HepG2 (cell line): ENCODE measurements around the gene ZNF621. TPM values are rescaled to one million over a fixed set of nuclear protein-coding genes. Genes with fewer than 3 reads are reported as not detected.

Experiments used
- ATAC-seq: fragments of 200-7000 bp; cut with Tn5 transposase; 3 replicates; pipeline ENCODE4 v1.9.1; 2020; ENCODE audit warnings: mild to moderate bottlenecking, moderate library complexity
- BruUV-seq: library from RNA; stranded (reverse); fragments of 400-500 nt; replicated peaks from 2 replicates; lab custom pipeline; 2021; lab: Mats Ljungman, UMichigan
- CTCF ChIA-PET: fragments of 300-600 bp; formaldehyde crosslinking; extraction: SDS; loops from one replicate; lab custom pipeline; 2021; ENCODE audit warnings: low total read pairs, inconsistent platforms, low intra/inter-chr PET ratio; lab: Yijun Ruan, JAX
- POLR2A ChIA-PET: fragments of 350-600 bp; sonication (Branson Sonifier 250); formaldehyde crosslinking; loops from one replicate; lab custom pipeline; 2020; ENCODE audit warnings: antibody characterized with exemption, inconsistent platforms; lab: Yijun Ruan, JAX
- DNase-seq: peaks from one replicate; pipeline ENCODE4 v3.0.0-alpha.2; 2015; ENCODE audit warnings: low spot score
- FAIRE-seq: peaks from 3 replicates; lab custom pipeline; 2011; peaks lifted over from hg19 to GRCh38; lab: Jason Lieb, UNC
- H2AFZ ChIP-seq: one replicate; pipeline ENCODE4 v1.6.1; 2011; ENCODE audit warnings: low read length, inconsistent platforms
- H3K27ac ChIP-seq: fragments of 300-600 bp; 3 replicates; pipeline ENCODE4 v1.8.0; 2011; ENCODE audit warnings: mixed run types, mild to moderate bottlenecking, mixed read lengths, low read length, inconsistent platforms; ENCODE audit not compliant: insufficient read depth; ENCODE audit errors: extremely low read length
- H3K27me3 ChIP-seq, 2 experiments: fragments of 200-600 bp in 1 of 2; 2 replicates in 1 of 2; 3 replicates in 1 of 2; pipeline versions ENCODE4 v1.6.0 to v1.8.0; 2011; ENCODE audit warnings: low read length in 2 of 2, mild to moderate bottlenecking in 2 of 2, moderate library complexity in 2 of 2, inconsistent platforms in 1 of 2; ENCODE audit not compliant: insufficient read depth in 2 of 2, control insufficient read depth in 1 of 2
- H3K36me3 ChIP-seq, 2 experiments: fragments of 200-600 bp in 1 of 2; replicated peaks in 1 of 2; 2 replicates in 1 of 2; 3 replicates in 1 of 2; pipeline versions ENCODE4 v1.5.1 to v1.8.0; 2011; ENCODE audit warnings: low read length in 2 of 2, inconsistent platforms in 1 of 2; ENCODE audit not compliant: insufficient read depth in 2 of 2, control insufficient read depth in 1 of 2
- H3K4me1 ChIP-seq: 2 replicates; pipeline ENCODE4 v1.5.1; 2012; ENCODE audit warnings: low read length, inconsistent platforms; ENCODE audit not compliant: insufficient read depth
- H3K4me2 ChIP-seq: 2 replicates; pipeline ENCODE4 v1.6.0; 2011; ENCODE audit warnings: low read depth, low read length, inconsistent platforms
- H3K4me3 ChIP-seq, 3 experiments: fragments of 200-600 bp in 1 of 3; sonication (generic), shearing (Covaris generic) in 1 of 3; replicated peaks in 1 of 3; 2 replicates each; pipeline ENCODE4 v1.5.1; 2011 to 2016; ENCODE audit warnings: low read length in 3 of 3, inconsistent platforms in 2 of 3, low read depth in 2 of 3, mild to moderate bottlenecking in 2 of 3, control low read depth in 1 of 3, mixed read lengths in 1 of 3; ENCODE audit not compliant: insufficient read depth in 1 of 3
- H3K79me2 ChIP-seq: one replicate; pipeline ENCODE4 v1.6.1; 2011; ENCODE audit warnings: low read length, inconsistent platforms; ENCODE audit not compliant: insufficient read depth
- H3K9ac ChIP-seq: 2 replicates; pipeline ENCODE4 v1.6.0; 2011; ENCODE audit warnings: mild to moderate bottlenecking, low read depth, low read length, inconsistent platforms; ENCODE audit not compliant: insufficient read depth
- H3K9me3 ChIP-seq: 2 replicates; pipeline ENCODE4 v1.5.1; 2012; ENCODE audit warnings: mild to moderate bottlenecking, low read length
- H4K20me1 ChIP-seq: 2 replicates; pipeline ENCODE4 v1.6.0; 2011; ENCODE audit warnings: inconsistent platforms, mild to moderate bottlenecking, low read length, moderate library complexity; ENCODE audit not compliant: insufficient read depth
- ASH2L ChIP-seq: fragments of 300-600, 200-600 bp; sonication (generic); IDR thresholded peaks from 2 replicates; pipeline ENCODE4 v1.7.0; 2017; ENCODE audit warnings: low read depth, mild to moderate bottlenecking, moderate library complexity, mixed read lengths, low read length; ENCODE audit not compliant: insufficient read length
- ATF6 ChIP-seq: sonication (generic); formaldehyde crosslinking; conservative IDR thresholded peaks from 2 replicates; pipeline ENCODE4 v1.4.0; 2020; ENCODE audit warnings: missing genetic modification reagents
- DDIT3 ChIP-seq: sonication (generic); formaldehyde crosslinking; IDR thresholded peaks from 2 replicates; pipeline ENCODE4 v1.4.0; 2020; ENCODE audit warnings: mild to moderate bottlenecking, missing genetic modification reagents
- NFE2L2 ChIP-seq: fragments of 150-350 bp; IDR thresholded peaks from 2 replicates; pipeline ENCODE4 v1.6.1; 2014; ENCODE audit warnings: low read length
- NFYB ChIP-seq: sonication (generic); formaldehyde crosslinking; IDR thresholded peaks from 2 replicates; pipeline ENCODE4 v1.4.0; 2020; ENCODE audit warnings: missing genetic modification reagents
- SALL1 ChIP-seq: sonication (generic); formaldehyde crosslinking; IDR thresholded peaks from 2 replicates; pipeline ENCODE4 v1.8.0; 2022; ENCODE audit warnings: mild to moderate bottlenecking, missing genetic modification reagents
- SP140L ChIP-seq: sonication (generic); formaldehyde crosslinking; IDR thresholded peaks from 2 replicates; pipeline ENCODE4 v1.4.0; 2020; ENCODE audit warnings: missing genetic modification reagents, borderline replicate concordance
- STAG1 ChIP-seq: sonication (generic); formaldehyde crosslinking; IDR thresholded peaks from 2 replicates; pipeline ENCODE4 v1.4.0; 2020; ENCODE audit warnings: missing genetic modification reagents
- YEATS2 ChIP-seq: sonication (generic); formaldehyde crosslinking; IDR thresholded peaks from 2 replicates; pipeline ENCODE4 v1.4.0; 2020; ENCODE audit warnings: missing genetic modification reagents, borderline replicate concordance
- ZFP91 ChIP-seq: sonication (generic); formaldehyde crosslinking; IDR thresholded peaks from 2 replicates; pipeline ENCODE4 v1.9.0; 2022; ENCODE audit warnings: missing genetic modification reagents, mild to moderate bottlenecking, borderline replicate concordance
- ZFX ChIP-seq: sonication (generic); formaldehyde crosslinking; IDR thresholded peaks from 2 replicates; pipeline ENCODE4 v1.4.0; 2020; ENCODE audit warnings: mild to moderate bottlenecking, low read depth, missing genetic modification reagents, moderate library complexity
- ZFY ChIP-seq: sonication (generic); formaldehyde crosslinking; IDR thresholded peaks from 2 replicates; pipeline ENCODE4 v1.4.0; 2020; ENCODE audit warnings: missing genetic modification reagents
- ZMAT3 ChIP-seq: sonication (generic); formaldehyde crosslinking; conservative IDR thresholded peaks from 2 replicates; pipeline ENCODE4 v1.7.0; 2021; ENCODE audit warnings: missing genetic modification reagents
- ZNF383 ChIP-seq: sonication (generic); formaldehyde crosslinking; IDR thresholded peaks from 2 replicates; pipeline ENCODE4 v1.4.0; 2020; ENCODE audit warnings: missing genetic modification reagents, mild to moderate bottlenecking, borderline replicate concordance
- ZNF687 ChIP-seq: sonication (generic); formaldehyde crosslinking; IDR thresholded peaks from 2 replicates; pipeline ENCODE4 v1.5.1; 2020; ENCODE audit warnings: mild to moderate bottlenecking, missing genetic modification reagents, moderate library complexity
- ZNF747 ChIP-seq: sonication (generic); formaldehyde crosslinking; IDR thresholded peaks from 2 replicates; pipeline ENCODE4 v1.8.1; 2023; ENCODE audit warnings: missing genetic modification reagents, mild to moderate bottlenecking, borderline replicate concordance
- WGBS: methylation state at CpG from one replicate; pipeline ENCODE4 v1.1.6; 2017; ENCODE audit warnings: low lambda C conversion rate; 5-methylcytosine and 5-hydroxymethylcytosine counted together
- in situ Hi-C: cut with HindIII; loops from 2 replicates; pipeline ENCODE4 v1.10.0; 2017; ENCODE audit warnings: low pct_unique_long_range_greater_than_20kb; ENCODE audit not compliant: extremely low pct_ligation_motif_present
- intact Hi-C: fragments of 100-400 bp; cut with micrococcal nuclease; formaldehyde crosslinking; loops from one replicate; pipeline ENCODE4 v1.10.0; 2022; ENCODE audit not compliant: unreplicated experiment
- polyA plus RNA-seq, 8 experiments: library from polyadenylated mRNA; depleted of rRNA in 3 of 8; stranded (reverse) in 7 of 8; unstranded in 1 of 8; fragments of >200 nt; fragmentation: Illumina TruSeq in 4 of 8; extraction: Trizol in 4 of 8; gene quantifications; 2 replicates each; pipeline versions ENCODE4 v1.2.1 to v1.2.3, GENCODE V29; 2011 to 2016; ENCODE audit warnings: low read depth in 4 of 8, missing spikeins in 1 of 8, mixed read lengths in 1 of 8; ENCODE audit not compliant: insufficient read depth in 1 of 8
- total RNA-seq, 5 experiments: library from RNA; depleted of rRNA; stranded (reverse); fragments of >200 nt; fragmentation: Illumina TruSeq; extraction: Trizol; gene quantifications; 2 replicates each; pipeline ENCODE4 v1.2.3, GENCODE V29; 2016; ENCODE audit warnings: low read depth in 1 of 5

ZNF621 gene
- total and polyA plus RNA-seq, 2 of the 13 experiments (the other 11 are each of a cell fraction or from before 2014, with no cell fraction given) = 13.2 to 14.9 TPM

- Histone ChIP-seq H2AFZ (no peak overlapping the region), H3K79me2 (no peaks in the 10 kb centered on the region), H3K27me3 (peaks cover 2 to 4% of the 10 kb centered on the region in 2 experiments; a peak in 1 of 5 replicates), H3K4me1 (peaks cover 12% of the 10 kb centered on the region; the same call in 1 of the 2 replicates), H4K20me1 (no peaks in the 10 kb centered on the region), H3K9ac (no peak overlapping the region), H3K4me3 (no peak overlapping the region), H3K36me3 (no peaks in the 10 kb centered on the region), H3K4me2 (0 out of 2 replicates have a peak overlapping the region, but pooled peaks have one; percentile 2), H3K27ac (no peak overlapping the region), H3K9me3 (no peaks in the 10 kb centered on the region)
- FAIRE-seq (peak; percentile 59), ATAC-seq (peak; percentile 94), DNase-seq (peak; percentile 50)
- whole genome bisulfite sequencing = 47% methylated on average over 13 of the region's 15 CpGs
- POLR2A ChIA-PET = no interaction called here
- in situ Hi-C loops (loop anchor here (10.0 to 25.0 kb wide), 2 partner anchors 628 to 1300 kb away; no protein-coding TSS in a partner anchor), intact Hi-C loops (loop anchor here (1.0 to 10.0 kb wide), 5 partner anchors 290 to 1297 kb away; partner anchors contain the start of gene CTNNB1)
- CTCF ChIA-PET = interaction anchor here (1.9 kb wide), 1 partner anchor 1297 kb away, joined by 13 read pairs; no protein-coding TSS in a partner anchor
- no TSS peak for BruUV-seq
- no peak for TF ChIP-seq ZNF747 (CRISPR knock-in tag)
- TF ChIP-seq ASH2L = no peak
- TF ChIP-seq SALL1 (CRISPR knock-in tag) = 0 out of 2 replicates have a peak, but pooled peaks have one; percentile 40
- TF ChIP-seq ZFY (CRISPR knock-in tag) = peak; percentile 48; the same call in 1 of the 2 replicates
- TF ChIP-seq ZNF687 (CRISPR knock-in tag) = peak; percentile 50
- TF ChIP-seq DDIT3 (CRISPR knock-in tag) = no peak
- peak; percentile 97 for TF ChIP-seq STAG1 (CRISPR knock-in tag)
- no peak for TF ChIP-seq ZMAT3
- no peak for TF ChIP-seq SP140L (CRISPR knock-in tag)
- TF ChIP-seq YEATS2 (CRISPR knock-in tag) = no peak
- no peak for TF ChIP-seq ZNF383 (CRISPR knock-in tag)
- peak; percentile 54; the same call in 1 of the 2 replicates for TF ChIP-seq ZFP91 (CRISPR knock-in tag)
- peak; percentile 34; the same call in 1 of the 2 replicates for TF ChIP-seq ZFX (CRISPR knock-in tag)
- no peak for TF ChIP-seq NFE2L2
- TF ChIP-seq ATF6 = no peak
- TF ChIP-seq NFYB = no peak
Measured at GRCh38 chr3:40584625-40585189, 59.9 kb downstream of the ZNF621 start.
